ENCODE data around the gene TMOD3.

GRCh38 chr15:51825698-51826097 is 3.8 kb upstream of the TMOD3 start:
- TF ChIP-seq CTCF (conservative IDR thresholded peaks at IDR 0.05; ENCODE audit: low read depth, low read length) (no peak), MXI1 (IDR thresholded peaks at IDR 0.05; ENCODE audit: borderline replicate concordance, low read depth, low read length) (no peak), RFX5 (IDR thresholded peaks at IDR 0.05; ENCODE audit: low read depth, low read length) (no peak), RAD21 (IDR thresholded peaks at IDR 0.05; ENCODE audit: low read length) (no peak), POLR2A (IDR thresholded peaks at IDR 0.05; ENCODE audit: low read depth, low read length) (no peak), FOS (IDR thresholded peaks at IDR 0.05; ENCODE audit: low read depth, low read length) (no peak), NFE2L2 (IDR thresholded peaks at IDR 0.05; ENCODE audit: low read depth, low read length) (no peak), BHLHE40 (IDR thresholded peaks at IDR 0.05; ENCODE audit: low read depth, low read length) (no peak)
- TF ChIP-seq, protein P1, sequence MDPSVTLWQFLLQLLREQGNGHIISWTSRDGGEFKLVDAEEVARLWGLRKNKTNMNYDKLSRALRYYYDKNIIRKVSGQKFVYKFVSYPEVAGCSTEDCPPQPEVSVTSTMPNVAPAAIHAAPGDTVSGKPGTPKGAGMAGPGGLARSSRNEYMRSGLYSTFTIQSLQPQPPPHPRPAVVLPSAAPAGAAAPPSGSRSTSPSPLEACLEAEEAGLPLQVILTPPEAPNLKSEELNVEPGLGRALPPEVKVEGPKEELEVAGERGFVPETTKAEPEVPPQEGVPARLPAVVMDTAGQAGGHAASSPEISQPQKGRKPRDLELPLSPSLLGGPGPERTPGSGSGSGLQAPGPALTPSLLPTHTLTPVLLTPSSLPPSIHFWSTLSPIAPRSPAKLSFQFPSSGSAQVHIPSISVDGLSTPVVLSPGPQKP (IDR thresholded peaks at IDR 0.05; ENCODE audit: borderline replicate concordance, low read depth, low read length), result no peak

All from IMR-90 (cell line).